K562 (cell line): Measurements from ENCODE around the gene GATAD2B. TPM values are rescaled to one million over a fixed set of nuclear protein-coding genes. Genes with fewer than 3 reads are reported as not detected.

Experiments used
- ATAC-seq: fragments of 200-7000 bp; cut with Tn5 transposase; 3 replicates; pipeline ENCODE4 v1.9.1; 2020; ENCODE audit warnings: moderate library complexity
- BruUV-seq: library from RNA; stranded (reverse); fragments of 400-500 nt; replicated peaks from 2 replicates; lab custom pipeline; 2021; lab: Mats Ljungman, UMichigan
- CTCF ChIA-PET: fragments of 300-600 bp; formaldehyde crosslinking; extraction: SDS; loops from one replicate; lab custom pipeline; 2021; ENCODE audit warnings: low intra/inter-chr PET ratio; lab: Yijun Ruan, JAX
- POLR2A ChIA-PET: fragments of 300-600, 350-650 bp; sonication (Branson Sonifier 250); formaldehyde crosslinking; extraction: SDS; loops from one replicate; lab custom pipeline; 2021; ENCODE audit warnings: antibody characterized with exemption, inconsistent platforms; lab: Yijun Ruan, JAX
- DNase-seq, 4 experiments: peaks; one replicate each; pipeline versions ENCODE4 v3.0.0 to v3.0.0-alpha.2; 2011 to 2018; ENCODE audit warnings: low spot score in 3 of 4, mixed read lengths in 3 of 4; ENCODE audit errors: extremely low read depth in 1 of 4
- FAIRE-seq: peaks from 2 replicates; lab custom pipeline; 2011; peaks lifted over from hg19 to GRCh38; lab: Jason Lieb, UNC
- H2AFZ ChIP-seq: 2 replicates; pipeline ENCODE4 v1.6.0; 2011; ENCODE audit warnings: low read depth, low read length, control low read depth, inconsistent platforms
- H3K27ac ChIP-seq: fragments of 200-600 bp; 3 replicates; pipeline ENCODE4 v1.8.0; 2011; ENCODE audit warnings: low read depth, mild to moderate bottlenecking, control low read depth, inconsistent platforms, low read length, moderate library complexity, mixed read lengths; ENCODE audit errors: extremely low read depth
- H3K27me3 ChIP-seq, 2 experiments: fragments of 300-600 bp in 1 of 2; 2 replicates in 1 of 2; 3 replicates in 1 of 2; pipeline versions ENCODE4 v1.6.0 to v1.8.0; 2011; ENCODE audit warnings: inconsistent platforms in 2 of 2, low read length in 2 of 2, mild to moderate bottlenecking in 1 of 2, mixed read lengths in 1 of 2, moderate library complexity in 1 of 2; ENCODE audit not compliant: control insufficient read depth in 2 of 2, insufficient read depth in 2 of 2
- H3K36me3 ChIP-seq: fragments of 300-600 bp; 3 replicates; pipeline ENCODE4 v1.8.0; 2011; ENCODE audit warnings: mild to moderate bottlenecking, low read length, inconsistent platforms; ENCODE audit not compliant: control insufficient read depth, insufficient read depth
- H3K4me1 ChIP-seq, 2 experiments: fragments of 200-600 bp in 1 of 2; replicated peaks in 1 of 2; 2 replicates in 1 of 2; 3 replicates in 1 of 2; pipeline versions ENCODE4 v1.5.1 to v1.8.0; 2011; ENCODE audit warnings: inconsistent platforms in 2 of 2, low read length in 2 of 2, mild to moderate bottlenecking in 1 of 2, mixed read lengths in 1 of 2, moderate library complexity in 1 of 2; ENCODE audit not compliant: control insufficient read depth in 2 of 2, insufficient read depth in 2 of 2
- H3K4me2 ChIP-seq: 2 replicates; pipeline ENCODE4 v1.6.1; 2011; ENCODE audit warnings: low read length, control low read depth, inconsistent platforms, mixed read lengths; ENCODE audit not compliant: insufficient read depth
- H3K4me3 ChIP-seq: fragments of 200-600 bp; sonication (generic), shearing (Covaris generic); 2 replicates; pipeline ENCODE4 v1.5.1; 2016; ENCODE audit warnings: control low read depth, inconsistent platforms
- H3K79me2 ChIP-seq: fragments of 200-600 bp; 3 replicates; pipeline ENCODE4 v1.8.0; 2011; ENCODE audit warnings: low read length, inconsistent platforms; ENCODE audit not compliant: control insufficient read depth, insufficient read depth
- H3K9ac ChIP-seq, 2 experiments: 2 replicates each; pipeline versions ENCODE4 v1.6.0 to v1.6.1; 2011; ENCODE audit warnings: low read depth in 2 of 2, low read length in 2 of 2, control low read depth in 1 of 2, inconsistent platforms in 1 of 2, mild to moderate bottlenecking in 1 of 2, mixed read lengths in 1 of 2; ENCODE audit not compliant: insufficient read depth in 1 of 2
- H3K9me1 ChIP-seq: one replicate; pipeline ENCODE4 v1.6.0; 2011; ENCODE audit warnings: inconsistent platforms, mild to moderate bottlenecking, low read length, moderate library complexity; ENCODE audit not compliant: control insufficient read depth, insufficient read depth
- H3K9me3 ChIP-seq: replicated peaks from 2 replicates; pipeline ENCODE4 v1.5.1; 2011; ENCODE audit warnings: low read depth, low read length, inconsistent platforms; ENCODE audit not compliant: control insufficient read depth, insufficient read depth
- H4K20me1 ChIP-seq: replicated peaks from 2 replicates; pipeline ENCODE4 v1.6.1; 2011; ENCODE audit warnings: low read length, inconsistent platforms, mixed read lengths; ENCODE audit not compliant: control insufficient read depth, insufficient read depth
- CAMTA2 ChIP-seq: fragments of 250-450 bp; sonication (Bioruptor Pico); conservative IDR thresholded peaks from 2 replicates; pipeline ENCODE4 v1.5.1; 2022
- CREB5 ChIP-seq: fragments of 250-450 bp; sonication (Bioruptor Pico); IDR thresholded peaks from 2 replicates; pipeline ENCODE4 v1.5.0; 2020; ENCODE audit warnings: mild to moderate bottlenecking
- ETV1 ChIP-seq: fragments of 450-650 bp; conservative IDR thresholded peaks from 2 replicates; pipeline ENCODE4 v1.6.1; 2016; ENCODE audit warnings: missing genetic modification characterization, control low read depth, low read depth, missing compliant biosample characterization
- PRMT5 ChIP-seq: sonication (generic); formaldehyde crosslinking; IDR thresholded peaks from 2 replicates; pipeline ENCODE4 v1.5.0; 2020; ENCODE audit warnings: missing genetic modification reagents
- RBFOX2 ChIP-seq: fragments of 200-400 bp; formaldehyde crosslinking; IDR thresholded peaks from 2 replicates; pipeline ENCODE4 v1.6.1; 2017; ENCODE audit warnings: low read depth, mild to moderate bottlenecking, low read length, moderate library complexity
- SMARCC2 ChIP-seq: fragments of 450-650 bp; IDR thresholded peaks from 2 replicates; pipeline ENCODE4 v1.6.1; 2017; ENCODE audit warnings: antibody characterized with exemption, moderate library complexity, mild to moderate bottlenecking, low read depth
- TEAD2 ChIP-seq: fragments of 450-650 bp; IDR thresholded peaks from 2 replicates; pipeline ENCODE4 v1.6.1; 2016; ENCODE audit warnings: missing genetic modification characterization, control low read depth, missing compliant biosample characterization
- TGIF2 ChIP-seq: sonication (generic); formaldehyde crosslinking; IDR thresholded peaks from 2 replicates; pipeline ENCODE4 v1.8.1; 2022; ENCODE audit warnings: mild to moderate bottlenecking, missing genetic modification reagents, moderate library complexity
- ZBTB2 ChIP-seq: fragments of 450-650 bp; IDR thresholded peaks from 2 replicates; pipeline ENCODE4 v1.6.1; 2016; ENCODE audit warnings: antibody characterized with exemption
- ZBTB8A ChIP-seq: fragments of 450-650 bp; IDR thresholded peaks from 2 replicates; pipeline ENCODE4 v1.6.1; 2018; ENCODE audit warnings: mild to moderate bottlenecking, moderate library complexity; ENCODE audit not compliant: partially characterized antibody
- ZNF239 ChIP-seq: fragments of 250-450 bp; sonication (Bioruptor Pico); IDR thresholded peaks from 2 replicates; pipeline ENCODE4 v1.4.0; 2020; ENCODE audit warnings: mild to moderate bottlenecking
- WGBS: fragments of 100-300 bp; shearing (Covaris generic); methylation state at CpG from one replicate; pipeline ENCODE4 v1.1.6; 2016; ENCODE audit warnings: low coverage, mixed read lengths; ENCODE audit not compliant: insufficient coverage; ENCODE audit errors: missing lambda C conversion rate; 5-methylcytosine and 5-hydroxymethylcytosine counted together
- in situ Hi-C: fragments of 300-500 bp; cut with MboI; formaldehyde crosslinking; loops from 4 replicates; pipeline ENCODE4 v1.15.0; 2018; ENCODE audit warnings: inconsistent platforms, mixed read lengths
- intact Hi-C: fragments of 100-400 bp; cut with micrococcal nuclease; formaldehyde crosslinking; loops from 2 replicates; pipeline ENCODE4 v1.14.2; 2022
- polyA plus RNA-seq, 8 experiments: library from polyadenylated mRNA; depleted of rRNA in 4 of 8; stranded (reverse) in 5 of 8; unstranded in 3 of 8; fragments of >200 nt; fragmentation: Nextera tagmentation in 2 of 8; fragmentation: Illumina TruSeq in 1 of 8; extraction: Ambion mirVana in 2 of 8; extraction: Trizol in 1 of 8; gene quantifications; 2 replicates each; pipeline versions ENCODE4 v1.2.1 to v1.2.3, GENCODE V29; 2011 to 2014; ENCODE audit warnings: inconsistent platforms in 1 of 8, missing spikeins in 1 of 8
- total RNA-seq, 7 experiments: library from RNA; depleted of rRNA in 6 of 7; stranded (reverse); fragments of >200 nt in 6 of 7; fragmentation: Illumina TruSeq in 2 of 7; extraction: Trizol in 2 of 7; gene quantifications; 2 replicates each; pipeline versions ENCODE4 v1.2.1 to v1.2.3, GENCODE V29; 2011 to 2021; ENCODE audit warnings: low replicate concordance in 1 of 7

Gene GATAD2B
- total and polyA plus RNA-seq, 9 of the 15 experiments (the other 6 are each of a cell fraction or from before 2014, with no cell fraction given), result 1.5 to 40.2 (median 4.9) TPM

- 68% methylated on average over 10 of the region's 10 CpGs for WGBS
- Histone ChIP-seq H3K4me3 (no peak overlapping the region), H2AFZ (no peak overlapping the region), H3K9me3 (no peaks in the 10 kb centered on the region), H3K9ac (peak overlapping the region in 1 of 2 experiments; percentile 29; a peak in 1 of 4 replicates), H3K27ac (no peak overlapping the region), H3K27me3 (no peaks in the 10 kb centered on the region), H3K4me1 (peaks cover 10 to 53% of the 10 kb centered on the region in 2 experiments), H3K79me2 (no peaks in the 10 kb centered on the region), H3K4me2 (no peak overlapping the region), H3K36me3 (peaks cover 12% of the 10 kb centered on the region; the same call in 2 of the 3 replicates), H4K20me1 (no peaks in the 10 kb centered on the region), H3K9me1 (no peaks in the 10 kb centered on the region)
- ATAC-seq, result no peak
- POLR2A ChIA-PET, result interaction anchor here (0.6 to 1.4 kb wide), 2 partner anchors 190 to 544 kb away, joined by 3 to 4 read pairs; partner anchors contain the start of gene AQP10
- CTCF ChIA-PET, result no interaction called here
- DNase-seq, result no peak
- intact Hi-C loops (loop anchor here (10.0 kb wide), 1 partner anchor 262 kb away; no protein-coding TSS in a partner anchor), in situ Hi-C loops (loop anchor here (5.0 kb wide), 1 partner anchor 105 kb away; the partner anchor contains the start of gene ILF2)
- peak; percentile 37 for FAIRE-seq
- no TSS peak for BruUV-seq
- TF ChIP-seq TEAD2 (tag), result no peak
- no peak for TF ChIP-seq TGIF2 (CRISPR knock-in tag)
- no peak for TF ChIP-seq CAMTA2 (CRISPR knock-in tag)
- no peak for TF ChIP-seq ETV1
- TF ChIP-seq ZNF239, result no peak
- TF ChIP-seq SMARCC2, result no peak
- no peak for TF ChIP-seq PRMT5 (CRISPR knock-in tag)
- no peak for TF ChIP-seq ZBTB8A
- TF ChIP-seq ZBTB2, result no peak
- TF ChIP-seq RBFOX2, result no peak
- no peak for TF ChIP-seq CREB5 (CRISPR knock-in tag)
Observed at GRCh38 chr1:153776845-153777370, 145.9 kb downstream of the GATAD2B start.
